A549 (cell line): ENCODE results near the gene IGFBP3. TPM values are rescaled to one million over a fixed set of nuclear protein-coding genes. Genes with fewer than 3 reads are reported as not detected.
"Not testable (repeated sequence)": the region's sequence is repeated elsewhere in the genome, so short reads cannot be mapped to it uniquely, and the experiment has no call there.

ENCODE experiments used
- ATAC-seq, 2 experiments: fragments of 200-7000 bp in 1 of 2; fragments of >200 bp in 1 of 2; cut with Nextera tagmentation in 1 of 2; cut with Tn5 transposase in 1 of 2; 3 replicates each; pipeline versions ENCODE4 v1.8.0 to v1.9.1; 2018 to 2020; ENCODE audit warnings: mild to moderate bottlenecking in 1 of 2, moderate library complexity in 1 of 2
- CTCF ChIA-PET: fragments of 300-600 bp; sonication (Branson Sonifier 250); formaldehyde crosslinking; extraction: SDS; loops from one replicate; lab custom pipeline; 2021; ENCODE audit warnings: antibody characterized with exemption, inconsistent platforms; lab: Yijun Ruan, JAX
- POLR2A ChIA-PET: fragments of 350-600 bp; formaldehyde crosslinking; extraction: SDS; loops from one replicate; lab custom pipeline; 2021; ENCODE audit warnings: antibody characterized with exemption, inconsistent platforms; lab: Yijun Ruan, JAX
- DNase-seq, 2 experiments: peaks; one replicate each; pipeline versions ENCODE4 v3.0.0 to v3.0.0-alpha.2; 2011 to 2016; ENCODE audit warnings: low read depth in 1 of 2, low spot score in 1 of 2
- FAIRE-seq: peaks from 2 replicates; lab custom pipeline; 2011; peaks lifted over from hg19 to GRCh38; lab: Jason Lieb, UNC
- H3K27ac ChIP-seq, 2 experiments: fragments of >200 bp; sonication (Bioruptor Twin); formaldehyde crosslinking; 3 replicates each; pipeline ENCODE4 v1.5.1; 2016 to 2017
- H3K4me1 ChIP-seq: fragments of >200 bp; sonication (Bioruptor Twin); formaldehyde crosslinking; 3 replicates; pipeline ENCODE4 v1.6.1; 2016
- H3K4me2 ChIP-seq: fragments of >200 bp; sonication (Bioruptor Twin); formaldehyde crosslinking; 3 replicates; pipeline ENCODE4 v1.6.1; 2016
- H3K4me3 ChIP-seq: fragments of >200 bp; sonication (Bioruptor Twin); formaldehyde crosslinking; 3 replicates; pipeline ENCODE4 v1.5.1; 2016
- H3K9me3 ChIP-seq: fragments of >200 bp; sonication (Bioruptor Twin); formaldehyde crosslinking; 3 replicates; pipeline ENCODE4 v1.6.1; 2016
- BCL3 ChIP-seq: fragments of >200 bp; sonication (Bioruptor Twin); formaldehyde crosslinking; IDR thresholded peaks from 3 replicates; pipeline ENCODE4 v1.6.1; 2016
- CTCF ChIP-seq: fragments of >200 bp; sonication (Bioruptor Twin); formaldehyde crosslinking; IDR thresholded peaks from 3 replicates; pipeline ENCODE4 v1.5.1; 2016
- ESRRA ChIP-seq: fragments of 150-350 bp; IDR thresholded peaks from 2 replicates; pipeline ENCODE4 v1.6.1; 2014; ENCODE audit warnings: mild to moderate bottlenecking, low read length, borderline replicate concordance
- HOXA7 ChIP-seq: fragments of 250-450 bp; sonication (Bioruptor Pico); IDR thresholded peaks from 2 replicates; pipeline ENCODE4 v1.5.0; 2020; ENCODE audit warnings: mild to moderate bottlenecking, moderate library complexity
- HOXB5 ChIP-seq: fragments of 250-450 bp; sonication (Bioruptor Pico); IDR thresholded peaks from 2 replicates; pipeline ENCODE4 v1.5.0; 2020; ENCODE audit warnings: mild to moderate bottlenecking, moderate library complexity
- JUNB ChIP-seq: fragments of >200 bp; sonication (Bioruptor Twin); formaldehyde crosslinking; IDR thresholded peaks from 2 replicates; pipeline ENCODE4 v1.6.1; 2016
- KDM1A ChIP-seq: fragments of 200-600 bp; sonication (generic); IDR thresholded peaks from 2 replicates; pipeline ENCODE4 v1.6.1; 2016; ENCODE audit warnings: low read depth, mild to moderate bottlenecking
- KDM5A ChIP-seq: fragments of 200-600 bp; sonication (generic); IDR thresholded peaks from 2 replicates; pipeline ENCODE4 v1.6.1; 2016; ENCODE audit warnings: antibody characterized with exemption, mild to moderate bottlenecking
- MAFK ChIP-seq: fragments of 450-650 bp; IDR thresholded peaks from 2 replicates; pipeline ENCODE4 v1.6.1; 2014; ENCODE audit not compliant: partially characterized antibody
- NR3C1 ChIP-seq: fragments of >200 bp; sonication (Bioruptor Twin); formaldehyde crosslinking; IDR thresholded peaks from 3 replicates; pipeline ENCODE4 v1.6.1; 2017
- PBX3 ChIP-seq: IDR thresholded peaks from 2 replicates; pipeline ENCODE4 v1.6.1; 2012
- RFX5 ChIP-seq: fragments of 450-650 bp; IDR thresholded peaks from 2 replicates; pipeline ENCODE4 v1.7.1; 2014; ENCODE audit warnings: antibody characterized with exemption, mild to moderate bottlenecking, moderate library complexity
- RNF2 ChIP-seq: fragments of 200-600 bp; sonication (generic); IDR thresholded peaks from 2 replicates; pipeline ENCODE4 v1.6.1; 2016; ENCODE audit warnings: low read depth, mild to moderate bottlenecking, antibody characterized with exemption, moderate library complexity, borderline replicate concordance
- TP53 ChIP-seq: fragments of 250-450 bp; sonication (Bioruptor Pico); IDR thresholded peaks from 2 replicates; pipeline ENCODE4 v1.5.0; 2021; ENCODE audit warnings: mild to moderate bottlenecking, moderate library complexity
- USF2 ChIP-seq: fragments of 450-650 bp; IDR thresholded peaks from 2 replicates; pipeline ENCODE4 v1.6.1; 2014; ENCODE audit warnings: antibody characterized with exemption
- ZC3H11A ChIP-seq: fragments of 450-650 bp; IDR thresholded peaks from 2 replicates; pipeline ENCODE4 v1.6.1; 2014; ENCODE audit warnings: antibody characterized with exemption, mild to moderate bottlenecking
- WGBS: methylation state at CpG from one replicate; pipeline ENCODE4 v1.1.6; 2017; ENCODE audit errors: missing lambda C conversion rate; 5-methylcytosine and 5-hydroxymethylcytosine counted together
- polyA plus RNA-seq, 4 experiments: library from polyadenylated mRNA; depleted of rRNA in 3 of 4; stranded (reverse); fragments of >200 nt; fragmentation: RNase III in 1 of 4; extraction: RNeasy Plus Mini Kit Qiagen cat#74134 plus additional on column Dnase treatment in 1 of 4; gene quantifications; 2 replicates in 3 of 4; 3 replicates in 1 of 4; pipeline ENCODE4 v1.2.3, GENCODE V29; 2011 to 2017

The IGFBP3 gene
- polyA plus RNA-seq, 2 of the 4 experiments (the other 2 are of a cell fraction): 153 to 291 TPM

- H3K4me3 ChIP-seq: no peak overlapping the region
- no peak overlapping the region for H3K27ac ChIP-seq
- DNase-seq: no peak
- CTCF ChIA-PET: interaction anchor here (0.8 to 1.2 kb wide), 2 partner anchors 35 to 47 kb away, joined by 3 read pairs; no protein-coding TSS in a partner anchor
- FAIRE-seq: no peak
- H3K4me2 ChIP-seq: no peak overlapping the region
- POLR2A ChIA-PET: no interaction called here
- ATAC-seq: no peak
- peaks cover 8% of the 10 kb centered on the region; the same call in 2 of the 3 replicates for H3K9me3 ChIP-seq
- H3K4me1 ChIP-seq: no peaks in the 10 kb centered on the region
- WGBS: 70% methylated on average over 3 of the region's 3 CpGs
- no peak for TF ChIP-seq RFX5
- no peak for TF ChIP-seq BCL3
- TF ChIP-seq NR3C1: no peak
- no peak for TF ChIP-seq ESRRA
- no peak for TF ChIP-seq HOXB5 (CRISPR knock-in tag)
- no peak for TF ChIP-seq MAFK
- TF ChIP-seq JUNB: no peak
- no peak for TF ChIP-seq TP53 (CRISPR knock-in tag)
- TF ChIP-seq USF2: no peak
- no peak for TF ChIP-seq CTCF
- TF ChIP-seq KDM1A: no peak
These were observed 36.6 kb upstream of the IGFBP3 start for GRCh38 chr7:45957721-45958120.

- FAIRE-seq: no peak
- Histone ChIP-seq H3K27ac (no peak overlapping the region), H3K4me1 (no peaks in the 10 kb centered on the region), H3K4me2 (no peak overlapping the region), H3K9me3 (peaks cover 8% of the 10 kb centered on the region; the same call in 2 of the 3 replicates), H3K4me3 (no peak overlapping the region)
- no peak for DNase-seq
- ATAC-seq: no peak
- POLR2A ChIA-PET: no interaction called here
- TF ChIP-seq RNF2: no peak
- TF ChIP-seq, all 56 proteins: peak for 0
- WGBS: 89% methylated on average over 1 of the region's 1 CpG
- CTCF ChIA-PET: interaction anchor here (1.5 kb wide), 1 partner anchor 12 kb away, joined by 3 read pairs; no protein-coding TSS in a partner anchor
These were observed 34.2 kb upstream of the IGFBP3 start for GRCh38 chr7:45955286-45955685.

GRCh38 chr7:45953055-45953454, 32.0 kb upstream of the IGFBP3 start:
- H3K4me2 ChIP-seq, POLR2A ChIA-PET, DNase-seq, ATAC-seq, H3K4me3 ChIP-seq, H3K4me1 ChIP-seq, H3K27ac ChIP-seq, H3K9me3 ChIP-seq, FAIRE-seq: not testable (repeated sequence)
- CTCF ChIA-PET: interaction anchor here (1.3 to 1.7 kb wide), 2 partner anchors 31 to 35 kb away, joined by 4 to 6 read pairs; partner anchors contain the start of gene IGFBP3
- 93% methylated on average over 20 of the region's 23 CpGs for WGBS

GRCh38 chr7:45944058-45944457, 23.0 kb upstream of the IGFBP3 start:
- WGBS: 91% methylated on average over 6 of the region's 6 CpGs
- CTCF ChIA-PET: no interaction called here
- POLR2A ChIA-PET: no interaction called here

More at GRCh38 chr7:45944058-45944457, 23.0 kb upstream of the IGFBP3 start:
- TF ChIP-seq NR3C1 (no peak), HOXA7 (CRISPR knock-in tag) (no peak), MAFK (no peak), PBX3 (no peak), ZC3H11A (no peak), KDM5A (no peak)
- H3K4me3 ChIP-seq: no peak overlapping the region
- H3K4me2 ChIP-seq: no peak overlapping the region
- H3K4me1 ChIP-seq: no peaks in the 10 kb centered on the region
- DNase-seq: no peak
- no peak overlapping the region for H3K27ac ChIP-seq
- no peaks in the 10 kb centered on the region for H3K9me3 ChIP-seq
- FAIRE-seq: no peak
- ATAC-seq: no peak
